Stomach (tissue), 9 donors: Measurements from ENCODE around the gene SYNDIG1. TPM values are rescaled to one million over a fixed set of nuclear protein-coding genes. Genes with fewer than 3 reads are reported as not detected.

ENCODE experiments used
- DNase-seq, 2 donors: peaks; one replicate each; pipeline versions ENCODE4 v3.0.0 to v3.0.0-alpha.2; 2013 to 2019
- H3K27ac ChIP-seq, 5 donors: fragments of 200-600 bp in 4 of 5; sonication (generic) in 4 of 5; one replicate each; pipeline ENCODE4 v1.5.1; 2013 to 2019; ENCODE audit warnings: mild to moderate bottlenecking in 1 of 5, moderate library complexity in 1 of 5
- H3K27me3 ChIP-seq, 3 donors: fragments of 200-600 bp; sonication (generic); one replicate each; pipeline ENCODE4 v1.5.1; 2017 to 2019; ENCODE audit warnings: mixed run types in 1 of 3
- H3K36me3 ChIP-seq, 4 donors: fragments of 200-600 bp; sonication (generic); 1 replicate in 3 of 4; 2 replicates in 1 of 4; pipeline ENCODE4 v1.5.1; 2016 to 2019
- H3K4me1 ChIP-seq, 4 donors: fragments of 200-600 bp; sonication (generic); one replicate each; pipeline ENCODE4 v1.5.1; 2016 to 2019
- H3K4me3 ChIP-seq, 4 donors: fragments of 200-600 bp; sonication (generic) in 3 of 4; one replicate each; pipeline ENCODE4 v1.5.1; 2016 to 2019; ENCODE audit warnings: mild to moderate bottlenecking in 1 of 4
- H3K9me3 ChIP-seq, 4 donors: fragments of 200-600 bp; sonication (generic); one replicate each; pipeline ENCODE4 v1.5.1; 2016 to 2019
- EP300 ChIP-seq: sonication (generic); formaldehyde crosslinking; IDR thresholded peaks from one replicate; pipeline ENCODE4 v1.6.1; 2017; ENCODE audit warnings: antibody characterized with exemption
- POLR2A ChIP-seq, 4 donors: fragments of 450-650 bp; IDR thresholded peaks; one replicate each; pipeline ENCODE4 v1.6.1; 2016; ENCODE audit warnings: antibody characterized with exemption in 4 of 4, control low read depth in 2 of 4, mild to moderate bottlenecking in 1 of 4, moderate library complexity in 1 of 4
- POLR2AphosphoS5 ChIP-seq, 3 donors: sonication (generic); formaldehyde crosslinking; IDR thresholded peaks; one replicate each; pipeline ENCODE4 v1.6.1; 2016; ENCODE audit warnings: antibody characterized with exemption in 3 of 3
- WGBS, 5 donors: extraction: QIAGEN DNeasy Blood & Tissue Kit in 3 of 5; methylation state at CpG; one replicate each; pipeline versions ENCODE4 v1.1.5 to v1.1.7; 2013 to 2018; 5-methylcytosine and 5-hydroxymethylcytosine counted together
- intact Hi-C: fragments of 100-400 bp; cut with DNase I; formaldehyde crosslinking; loops from one replicate; pipeline ENCODE4 v1.15.1; 2023; ENCODE audit warnings: low total_unique reads
- polyA plus RNA-seq, 3 donors: library from polyadenylated mRNA; stranded (reverse); fragments of 200-250 nt; gene quantifications; one replicate each; pipeline ENCODE4 v1.2.3, GENCODE V29; 2013
- total RNA-seq, 5 donors: library from RNA; depleted of rRNA; stranded (reverse); fragments of >200 nt; gene quantifications; one replicate each; pipeline versions ENCODE4 v1.1.0 to v1.2.3, GENCODE V29; 2014 to 2016
- TF ChIP-seq, protein P1 (sequence below), 7 experiments: fragments of 450-650 bp in 4 of 7; fragments of 200-600 bp in 3 of 7; sonication (generic) in 3 of 7; IDR thresholded peaks; one replicate each; pipeline ENCODE4 v1.5.1; 2016 to 2019; ENCODE audit warnings: antibody characterized with exemption in 7 of 7, control low read depth in 2 of 7, mild to moderate bottlenecking in 1 of 7
- donor health status: healthy with polysubstance abuse.
- donor health status: Bipolar disorder and iron deficiency.
- donor health status: healthy.

The SYNDIG1 gene
- total and polyA plus RNA-seq, 8 donors = 0.29 to 2.0 (median 0.89) TPM; not detected in 4

DNA sequence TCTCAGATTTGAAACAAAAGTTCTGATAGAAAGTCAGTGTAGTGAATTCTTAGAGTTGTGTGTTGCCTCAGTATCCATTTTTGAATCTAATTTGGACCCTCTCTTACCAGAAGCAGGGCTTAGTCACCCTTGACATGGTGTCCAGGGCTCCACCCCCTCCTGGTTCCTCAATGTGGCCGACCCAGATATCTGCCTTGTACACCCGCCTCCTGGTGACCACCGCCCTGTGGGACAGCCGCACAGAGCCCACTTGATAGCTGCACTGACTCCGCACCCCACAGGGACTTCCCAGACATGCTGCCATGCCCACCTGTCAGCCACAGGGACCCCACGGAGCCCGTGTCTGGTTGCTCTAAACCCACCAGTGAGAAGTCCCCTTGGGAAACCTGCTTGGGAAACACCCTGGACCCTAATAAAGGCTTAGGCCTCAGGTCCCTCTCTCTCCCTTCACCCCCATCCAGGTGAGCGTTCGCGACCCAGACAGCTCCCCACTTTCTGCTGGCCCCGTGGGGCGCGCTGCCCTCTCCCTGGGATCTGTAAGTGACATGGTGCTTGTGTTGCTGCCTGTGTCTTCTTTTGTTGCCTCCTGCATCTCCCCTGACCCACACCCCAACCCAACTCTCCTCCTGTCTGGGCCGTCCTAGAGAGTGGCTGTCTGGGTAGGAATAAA lies 47.2 kb upstream of the SYNDIG1 start:
- Histone ChIP-seq H3K36me3 (no peaks in the 10 kb centered on the region), H3K4me1 (no peaks in the 10 kb centered on the region), H3K9me3 (no peaks in the 10 kb centered on the region), H3K4me3 (no peak overlapping the region), H3K27ac (no peak overlapping the region), H3K27me3 (peaks cover 0 to 5% (median 0%) of the 10 kb centered on the region in 3 donors)
- WGBS, 5 donors = 88 to 95% (median 94%) methylated on average over 14 of the region's 14 CpGs
- TF ChIP-seq POLR2A (IDR thresholded peaks at IDR 0.05) (no peak), EP300 (no peak), POLR2AphosphoS5 (IDR thresholded peaks at IDR 0.05) (no peak)
- TF ChIP-seq, protein P1, sequence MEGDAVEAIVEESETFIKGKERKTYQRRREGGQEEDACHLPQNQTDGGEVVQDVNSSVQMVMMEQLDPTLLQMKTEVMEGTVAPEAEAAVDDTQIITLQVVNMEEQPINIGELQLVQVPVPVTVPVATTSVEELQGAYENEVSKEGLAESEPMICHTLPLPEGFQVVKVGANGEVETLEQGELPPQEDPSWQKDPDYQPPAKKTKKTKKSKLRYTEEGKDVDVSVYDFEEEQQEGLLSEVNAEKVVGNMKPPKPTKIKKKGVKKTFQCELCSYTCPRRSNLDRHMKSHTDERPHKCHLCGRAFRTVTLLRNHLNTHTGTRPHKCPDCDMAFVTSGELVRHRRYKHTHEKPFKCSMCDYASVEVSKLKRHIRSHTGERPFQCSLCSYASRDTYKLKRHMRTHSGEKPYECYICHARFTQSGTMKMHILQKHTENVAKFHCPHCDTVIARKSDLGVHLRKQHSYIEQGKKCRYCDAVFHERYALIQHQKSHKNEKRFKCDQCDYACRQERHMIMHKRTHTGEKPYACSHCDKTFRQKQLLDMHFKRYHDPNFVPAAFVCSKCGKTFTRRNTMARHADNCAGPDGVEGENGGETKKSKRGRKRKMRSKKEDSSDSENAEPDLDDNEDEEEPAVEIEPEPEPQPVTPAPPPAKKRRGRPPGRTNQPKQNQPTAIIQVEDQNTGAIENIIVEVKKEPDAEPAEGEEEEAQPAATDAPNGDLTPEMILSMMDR (IDR thresholded peaks at IDR 0.05) = no peak
- intact Hi-C loops = no loop called here
- no peak for DNase-seq

DNA sequence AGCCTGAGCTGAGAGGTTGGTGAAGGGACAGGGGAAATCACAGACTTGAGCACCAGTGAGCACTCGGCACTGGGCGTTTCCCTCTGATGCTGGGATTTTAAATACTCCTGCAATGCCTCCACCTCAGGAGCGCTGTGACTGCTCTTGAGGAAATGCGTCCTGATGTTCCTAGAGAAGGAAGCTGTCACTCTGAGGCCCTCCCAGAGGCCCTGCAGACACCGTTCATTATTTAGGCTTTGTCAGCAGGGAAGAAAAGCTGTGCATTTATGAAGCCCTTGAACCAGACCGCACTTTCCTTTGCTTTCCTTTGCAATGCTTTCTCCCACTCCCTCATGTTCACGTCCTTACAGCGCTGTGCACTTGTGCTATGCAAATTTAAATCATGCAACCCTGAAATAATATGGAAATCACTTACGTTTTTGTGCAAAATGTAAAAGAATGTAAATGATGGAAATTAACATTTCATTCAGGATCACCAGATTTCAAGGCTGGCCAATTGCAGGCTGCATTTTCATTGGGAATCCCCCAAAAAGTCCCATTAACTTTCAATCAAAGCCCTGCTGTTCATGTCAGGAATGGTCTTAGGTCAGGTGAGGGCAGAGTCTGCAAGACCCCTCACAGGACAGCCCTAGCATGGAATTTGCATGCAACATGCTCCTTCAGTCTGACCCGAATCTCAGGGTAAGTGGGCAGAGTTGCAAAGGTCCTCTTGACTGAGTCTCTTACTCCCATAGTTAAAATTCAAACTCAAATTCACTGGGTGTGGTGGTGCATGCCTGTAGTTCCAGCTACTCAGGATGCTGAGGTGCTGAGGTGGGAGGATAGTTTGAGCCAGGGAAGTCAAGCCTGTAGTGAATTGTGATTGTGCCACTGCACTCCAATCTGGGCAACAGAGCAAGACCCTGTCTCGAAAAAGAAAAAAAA lies 45.8 kb upstream of the SYNDIG1 start:
- Histone ChIP-seq H3K4me1 (no peaks in the 10 kb centered on the region), H3K27me3 (peaks cover 0 to 5% (median 0%) of the 10 kb centered on the region in 3 donors), H3K9me3 (no peaks in the 10 kb centered on the region), H3K4me3 (no peak overlapping the region), H3K27ac (no peak overlapping the region), H3K36me3 (no peaks in the 10 kb centered on the region)
- intact Hi-C loops = no loop called here
- DNase-seq = no peak
- TF ChIP-seq EP300 (no peak), POLR2AphosphoS5 (IDR thresholded peaks at IDR 0.05) (no peak), POLR2A (IDR thresholded peaks at IDR 0.05) (no peak)
- TF ChIP-seq, protein P1 (IDR thresholded peaks at IDR 0.05) = no peak
- WGBS, 5 donors = 73 to 82% (median 77%) methylated on average over 11 of the region's 11 CpGs

DNA sequence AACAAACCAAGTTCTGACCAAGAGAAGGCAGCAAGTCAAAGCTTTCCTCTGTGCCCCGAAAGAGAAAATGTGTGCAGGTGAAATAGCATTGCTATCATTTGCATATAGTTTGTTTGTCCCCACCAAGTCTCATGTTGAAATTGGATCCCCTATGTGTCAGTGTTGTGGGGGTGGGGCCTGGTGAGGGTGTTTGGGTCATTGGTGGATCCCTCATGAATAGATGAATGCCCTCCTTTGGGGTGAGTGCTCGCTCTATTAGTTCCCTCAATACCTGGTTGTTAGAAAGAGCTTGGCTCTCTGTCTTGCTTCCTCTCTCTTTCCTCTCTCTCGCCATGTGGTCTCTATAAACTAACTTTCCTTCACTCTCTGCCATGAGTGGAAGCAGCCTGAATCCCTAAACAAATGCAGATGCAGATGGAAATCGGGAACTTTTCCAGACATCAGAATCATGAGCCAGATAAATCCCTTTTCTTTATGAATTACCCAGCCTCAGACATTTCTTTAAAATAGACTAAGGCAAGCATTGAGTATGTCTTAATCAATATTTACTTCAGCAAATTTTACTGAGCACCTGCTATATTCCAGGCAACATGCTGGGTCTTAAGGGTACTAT lies 43.8 kb upstream of the SYNDIG1 start:
- no peak for TF ChIP-seq POLR2AphosphoS5 (IDR thresholded peaks at IDR 0.05)
- TF ChIP-seq, protein P1 (IDR thresholded peaks at IDR 0.05) = no peak
- no peak for TF ChIP-seq POLR2A (IDR thresholded peaks at IDR 0.05)
- TF ChIP-seq EP300 = no peak
- no peak for DNase-seq
- intact Hi-C loops = no loop called here
- Histone ChIP-seq H3K4me3 (no peak overlapping the region), H3K27ac (no peak overlapping the region), H3K36me3 (no peaks in the 10 kb centered on the region), H3K27me3 (peaks cover 0 to 15% (median 0%) of the 10 kb centered on the region in 3 donors), H3K4me1 (no peaks in the 10 kb centered on the region), H3K9me3 (no peaks in the 10 kb centered on the region)
- 76 to 81% (median 79%) methylated on average over 4 of the region's 4 CpGs for WGBS, 5 donors
